Fibroblast of lung (primary cell): ENCODE data around the gene BMP6.

Experiments
- CTCF ChIP-seq, 2 donors: IDR thresholded peaks in 1 of 2; conservative IDR thresholded peaks in 1 of 2; 1 replicate in 1 of 2; 2 replicates in 1 of 2; pipeline ENCODE4 v1.5.1; 2011 to 2012; ENCODE audit warnings: low read length in 2 of 2, control low read depth in 1 of 2, inconsistent platforms in 1 of 2, low read depth in 1 of 2, mild to moderate bottlenecking in 1 of 2
- EZH2 ChIP-seq: IDR thresholded peaks from 2 replicates; pipeline ENCODE4 v1.5.1; 2012; ENCODE audit warnings: low read length, control low read depth, mild to moderate bottlenecking; ENCODE audit errors: missing control alignments

GRCh38 chr6:7886132-7886531 lies 160.2 kb downstream of the BMP6 start:
- TF ChIP-seq CTCF (conservative IDR thresholded peaks at IDR 0.05 in 1 of 2, IDR thresholded peaks at IDR 0.05 in 1 of 2; ENCODE audit: low read depth in 1 of 2, low read length in 2 of 2) (no peak), EZH2 (no peak)
